Measurements from ENCODE around the gene FMN1.
"Not testable (repeated sequence)": the region's sequence is repeated elsewhere in the genome, so short reads cannot be mapped to it uniquely, and the experiment has no call there.

GRCh38 chr15:32950051-32950450, 244.5 kb downstream of the FMN1 start:
- TF ChIP-seq, protein P1, sequence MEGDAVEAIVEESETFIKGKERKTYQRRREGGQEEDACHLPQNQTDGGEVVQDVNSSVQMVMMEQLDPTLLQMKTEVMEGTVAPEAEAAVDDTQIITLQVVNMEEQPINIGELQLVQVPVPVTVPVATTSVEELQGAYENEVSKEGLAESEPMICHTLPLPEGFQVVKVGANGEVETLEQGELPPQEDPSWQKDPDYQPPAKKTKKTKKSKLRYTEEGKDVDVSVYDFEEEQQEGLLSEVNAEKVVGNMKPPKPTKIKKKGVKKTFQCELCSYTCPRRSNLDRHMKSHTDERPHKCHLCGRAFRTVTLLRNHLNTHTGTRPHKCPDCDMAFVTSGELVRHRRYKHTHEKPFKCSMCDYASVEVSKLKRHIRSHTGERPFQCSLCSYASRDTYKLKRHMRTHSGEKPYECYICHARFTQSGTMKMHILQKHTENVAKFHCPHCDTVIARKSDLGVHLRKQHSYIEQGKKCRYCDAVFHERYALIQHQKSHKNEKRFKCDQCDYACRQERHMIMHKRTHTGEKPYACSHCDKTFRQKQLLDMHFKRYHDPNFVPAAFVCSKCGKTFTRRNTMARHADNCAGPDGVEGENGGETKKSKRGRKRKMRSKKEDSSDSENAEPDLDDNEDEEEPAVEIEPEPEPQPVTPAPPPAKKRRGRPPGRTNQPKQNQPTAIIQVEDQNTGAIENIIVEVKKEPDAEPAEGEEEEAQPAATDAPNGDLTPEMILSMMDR (IDR thresholded peaks at IDR 0.05), result not testable (repeated sequence)
- not testable (repeated sequence) for TF ChIP-seq POLR2A (IDR thresholded peaks at IDR 0.05)

All from body of pancreas (tissue), 4 donors.